ENCODE results near the gene RNGTT.

DNA sequence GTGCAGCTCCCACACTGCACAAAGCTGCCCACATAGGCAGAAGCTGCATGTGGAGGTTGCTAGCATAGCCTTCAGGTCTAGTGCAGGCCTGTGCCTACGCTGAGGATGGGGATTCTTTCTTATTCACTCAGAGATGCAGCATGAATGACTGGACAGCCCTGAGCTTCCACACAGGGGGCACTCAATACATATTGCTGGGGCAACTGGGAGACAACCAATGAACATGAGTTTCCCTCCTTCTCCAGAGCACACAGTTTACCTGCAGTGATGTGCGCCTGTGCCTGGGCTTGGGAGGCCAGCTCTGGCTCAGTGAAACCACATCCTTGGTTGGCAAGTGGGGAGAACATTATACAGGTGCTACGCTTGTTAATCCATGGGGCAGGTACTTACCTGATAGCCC lies 389.9 kb downstream of the RNGTT start:
- TF ChIP-seq POLR2AphosphoS5 (IDR thresholded peaks at IDR 0.05; ENCODE audit: low read depth, low read length) (no peak), POLR2A (IDR thresholded peaks at IDR 0.05; ENCODE audit: low read depth, low read length) (no peak), SPI1 (IDR thresholded peaks at IDR 0.05; ENCODE audit: low read depth, low read length) (no peak), PAX5 (IDR thresholded peaks at IDR 0.05; ENCODE audit: insufficient read depth, low read length, severe bottlenecking) (no peak), TAF1 (IDR thresholded peaks at IDR 0.05; ENCODE audit: low read depth, low read length) (no peak)

Measured in GM12891 (cell line).